ENCODE data around the gene PDP2.

DNA sequence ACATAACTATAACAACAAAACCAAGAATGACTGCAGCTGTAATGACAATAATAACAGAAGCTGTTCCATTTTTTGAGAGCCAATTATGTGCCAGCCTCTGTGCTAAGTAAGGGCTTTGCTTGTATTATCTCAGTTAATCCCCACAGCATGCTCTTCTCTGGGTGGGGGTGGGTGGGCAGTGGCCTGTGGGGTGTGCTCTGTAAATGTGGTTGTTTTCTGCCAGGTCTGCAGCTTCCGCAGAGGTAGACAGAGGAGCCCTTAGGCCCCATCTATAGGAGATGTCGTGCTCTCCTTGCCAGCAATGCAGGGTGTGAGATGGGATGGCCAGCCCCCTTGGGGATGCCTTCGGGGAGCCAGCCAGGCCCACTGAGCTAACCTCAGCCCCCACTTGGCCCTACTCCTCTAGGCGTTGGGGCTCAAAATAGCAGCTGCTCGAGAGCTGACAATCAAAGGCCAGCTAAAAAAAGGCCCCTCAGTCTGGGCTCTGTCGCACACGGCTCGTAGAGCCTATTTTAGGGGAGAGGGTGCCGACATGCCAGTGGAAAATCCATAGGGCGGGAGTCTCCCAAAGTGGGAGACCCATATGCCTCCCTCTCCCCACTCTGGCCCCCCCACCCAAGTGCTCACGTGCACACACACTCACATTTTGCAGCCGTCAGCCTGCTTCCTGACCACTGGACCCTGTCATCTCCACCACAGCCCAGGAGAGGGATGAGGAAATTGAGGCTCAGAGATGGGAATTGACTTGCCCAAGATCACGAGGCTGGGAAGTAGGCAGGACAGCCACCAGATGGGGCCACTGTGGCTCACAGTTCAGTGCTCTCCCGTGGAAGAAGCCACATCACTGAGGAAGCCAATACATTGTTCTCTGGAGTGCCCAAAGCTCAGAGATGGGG lies 22.6 kb downstream of the PDP2 start:
- TF ChIP-seq, protein P1, sequence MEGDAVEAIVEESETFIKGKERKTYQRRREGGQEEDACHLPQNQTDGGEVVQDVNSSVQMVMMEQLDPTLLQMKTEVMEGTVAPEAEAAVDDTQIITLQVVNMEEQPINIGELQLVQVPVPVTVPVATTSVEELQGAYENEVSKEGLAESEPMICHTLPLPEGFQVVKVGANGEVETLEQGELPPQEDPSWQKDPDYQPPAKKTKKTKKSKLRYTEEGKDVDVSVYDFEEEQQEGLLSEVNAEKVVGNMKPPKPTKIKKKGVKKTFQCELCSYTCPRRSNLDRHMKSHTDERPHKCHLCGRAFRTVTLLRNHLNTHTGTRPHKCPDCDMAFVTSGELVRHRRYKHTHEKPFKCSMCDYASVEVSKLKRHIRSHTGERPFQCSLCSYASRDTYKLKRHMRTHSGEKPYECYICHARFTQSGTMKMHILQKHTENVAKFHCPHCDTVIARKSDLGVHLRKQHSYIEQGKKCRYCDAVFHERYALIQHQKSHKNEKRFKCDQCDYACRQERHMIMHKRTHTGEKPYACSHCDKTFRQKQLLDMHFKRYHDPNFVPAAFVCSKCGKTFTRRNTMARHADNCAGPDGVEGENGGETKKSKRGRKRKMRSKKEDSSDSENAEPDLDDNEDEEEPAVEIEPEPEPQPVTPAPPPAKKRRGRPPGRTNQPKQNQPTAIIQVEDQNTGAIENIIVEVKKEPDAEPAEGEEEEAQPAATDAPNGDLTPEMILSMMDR (IDR thresholded peaks at IDR 0.05; ENCODE audit: borderline replicate concordance, extremely low read depth, low read length, poor library complexity, severe bottlenecking): no peak
- TF ChIP-seq EZH2 (IDR thresholded peaks at IDR 0.05; ENCODE audit: borderline replicate concordance, low read depth, low read length, severe bottlenecking): no peak
